Gastroesophageal sphincter (tissue), 4 donors: Measurements from ENCODE around the gene PHACTR1. TPM values are rescaled to one million over a fixed set of nuclear protein-coding genes. Genes with fewer than 3 reads are reported as not detected.

ENCODE experiments used
- ATAC-seq: fragments of 150-250 bp; one replicate; pipeline ENCODE4 v1.9.1; 2016; ENCODE audit warnings: mild to moderate bottlenecking, moderate library complexity
- H3K27ac ChIP-seq, 4 donors: fragments of 200-600 bp; sonication (generic) in 3 of 4; 1 replicate in 3 of 4; 2 replicates in 1 of 4; pipeline ENCODE4 v1.5.1; 2016 to 2019
- H3K27me3 ChIP-seq: fragments of 200-600 bp; sonication (generic); one replicate; pipeline ENCODE4 v1.5.1; 2019
- H3K36me3 ChIP-seq, 2 donors: fragments of 200-600 bp; sonication (generic); one replicate each; pipeline ENCODE4 v1.5.1; 2019; ENCODE audit warnings: control low read depth in 1 of 2
- H3K4me1 ChIP-seq, 3 donors: fragments of 200-600 bp; sonication (generic); 1 replicate in 2 of 3; 2 replicates in 1 of 3; pipeline ENCODE4 v1.5.1; 2016 to 2019; ENCODE audit warnings: control low read depth in 2 of 3
- H3K4me3 ChIP-seq, 2 donors: fragments of 200-600 bp; sonication (generic); one replicate each; pipeline ENCODE4 v1.5.1; 2019; ENCODE audit warnings: mild to moderate bottlenecking in 1 of 2, moderate library complexity in 1 of 2
- H3K9me3 ChIP-seq, 3 donors: fragments of 200-600 bp; sonication (generic); one replicate each; pipeline ENCODE4 v1.5.1; 2017 to 2019; ENCODE audit warnings: control low read depth in 2 of 3
- CTCF ChIP-seq, 4 experiments: fragments of 200-600 bp in 2 of 4; fragments of 450-650 bp in 2 of 4; sonication (generic) in 1 of 4; IDR thresholded peaks; one replicate each; pipeline ENCODE4 v1.5.1; 2017 to 2019; ENCODE audit warnings: antibody characterized with exemption in 4 of 4, mild to moderate bottlenecking in 2 of 4, moderate library complexity in 2 of 4
- EP300 ChIP-seq: sonication (generic); formaldehyde crosslinking; IDR thresholded peaks from one replicate; pipeline ENCODE4 v1.6.1; 2017; ENCODE audit warnings: antibody characterized with exemption, mild to moderate bottlenecking
- POLR2A ChIP-seq, 2 donors: fragments of 450-650 bp; IDR thresholded peaks; one replicate each; pipeline ENCODE4 v1.6.1; 2017; ENCODE audit warnings: antibody characterized with exemption in 2 of 2, mild to moderate bottlenecking in 2 of 2, moderate library complexity in 1 of 2
- POLR2AphosphoS5 ChIP-seq: sonication (generic); formaldehyde crosslinking; IDR thresholded peaks from one replicate; pipeline ENCODE4 v1.6.1; 2017; ENCODE audit warnings: antibody characterized with exemption
- WGBS, 2 donors: methylation state at CpG; one replicate each; pipeline ENCODE4 v1.1.5; 2018; ENCODE audit warnings: low coverage in 1 of 2; 5-methylcytosine and 5-hydroxymethylcytosine counted together
- total RNA-seq, 4 donors: library from RNA; depleted of rRNA; stranded (reverse); fragments of >200 nt; gene quantifications; one replicate each; pipeline ENCODE4 v1.1.0, GENCODE V29; 2016

Gene PHACTR1
- total RNA-seq, 4 donors from 2014 or later = 0.20 to 27.3 (median 2.2) TPM

DNA sequence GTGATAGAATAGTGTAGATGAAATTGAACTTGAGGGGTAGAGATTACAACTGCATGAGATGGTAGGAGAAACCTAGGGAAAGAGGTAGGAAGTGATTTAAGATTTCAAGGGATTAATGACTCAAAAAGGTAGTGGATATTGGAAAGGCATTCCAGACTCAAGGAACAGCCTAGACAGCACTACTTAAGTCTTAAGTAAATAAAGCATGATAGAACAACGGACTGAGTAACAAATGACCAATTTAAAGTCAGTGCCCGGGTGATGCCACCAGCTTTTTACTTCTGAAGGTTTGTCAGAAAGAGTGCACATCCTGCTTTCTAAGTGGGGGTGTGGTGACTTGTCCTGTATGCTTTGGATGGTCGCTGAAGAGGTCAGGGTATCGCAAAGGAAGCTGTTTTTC, 81.8 kb downstream of the PHACTR1 start:
- WGBS, 2 donors = 73% methylated on average over 3 to 4 of the region's 4 CpGs
- Histone ChIP-seq H3K4me1 (no peaks in the 10 kb centered on the region), H3K36me3 (no peaks in the 10 kb centered on the region), H3K4me3 (no peak overlapping the region), H3K9me3 (no peaks in the 10 kb centered on the region), H3K27ac (no peak overlapping the region), H3K27me3 (peaks cover 20% of the 10 kb centered on the region)
- ATAC-seq = no peak
- no peak for TF ChIP-seq CTCF (IDR thresholded peaks at IDR 0.05)

DNA sequence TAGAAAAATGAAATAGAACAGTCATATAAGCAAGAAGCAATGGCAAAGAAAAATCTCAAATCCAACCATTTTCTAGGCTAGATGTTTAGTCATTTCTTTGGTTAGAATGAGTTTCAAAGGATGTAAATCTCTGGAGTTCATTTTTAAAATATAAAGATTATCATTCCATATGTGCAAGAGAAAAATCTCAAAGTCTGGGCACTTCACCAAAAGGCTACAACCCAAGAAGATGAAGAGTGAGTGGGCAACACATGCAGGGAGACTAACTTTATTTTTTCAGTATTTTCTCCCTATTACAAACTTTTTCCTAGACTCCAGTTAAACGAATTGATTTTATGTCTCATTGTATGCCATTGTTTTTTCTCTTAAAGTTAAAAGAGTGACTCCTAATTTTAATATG, 83.6 kb downstream of the PHACTR1 start:
- Histone ChIP-seq H3K27me3 (peaks cover 22% of the 10 kb centered on the region), H3K4me1 (no peaks in the 10 kb centered on the region), H3K27ac (no peak overlapping the region), H3K36me3 (no peaks in the 10 kb centered on the region), H3K9me3 (no peaks in the 10 kb centered on the region), H3K4me3 (no peak overlapping the region)
- no peak for ATAC-seq
- TF ChIP-seq CTCF (IDR thresholded peaks at IDR 0.05) (no peak), EP300 (no peak), POLR2AphosphoS5 (no peak), POLR2A (IDR thresholded peaks at IDR 0.05) (no peak)
- 28 to 43% methylated on average over 1 of the region's 1 CpG for WGBS, 2 donors

DNA sequence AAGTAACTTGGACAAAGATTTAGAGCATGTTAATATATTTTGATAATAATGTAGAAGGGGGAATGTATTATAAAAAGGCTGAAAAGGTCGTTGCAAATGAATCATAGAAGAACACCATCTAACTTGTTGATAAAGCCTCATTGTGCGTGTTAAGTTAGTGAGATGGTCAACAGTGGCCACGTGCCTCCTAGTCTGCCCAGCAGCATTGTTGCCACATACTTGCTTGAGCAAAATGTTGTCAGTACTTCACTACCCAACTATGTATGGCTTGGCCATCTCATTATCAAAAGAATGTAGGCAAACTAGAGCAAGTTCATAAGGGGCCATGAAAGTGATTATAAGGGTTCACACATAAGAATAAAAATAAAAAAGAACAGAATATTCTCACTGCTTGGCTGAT, 84.6 kb downstream of the PHACTR1 start:
- Histone ChIP-seq H3K27me3 (peaks cover 22% of the 10 kb centered on the region), H3K4me3 (no peak overlapping the region), H3K4me1 (no peaks in the 10 kb centered on the region), H3K36me3 (no peaks in the 10 kb centered on the region), H3K9me3 (no peaks in the 10 kb centered on the region), H3K27ac (no peak overlapping the region)
- 62 to 68% methylated on average over 3 of the region's 3 CpGs for WGBS, 2 donors
- ATAC-seq = no peak
- TF ChIP-seq POLR2AphosphoS5 = no peak
- TF ChIP-seq EP300 = no peak
- TF ChIP-seq CTCF (IDR thresholded peaks at IDR 0.05) = no peak
- TF ChIP-seq POLR2A (IDR thresholded peaks at IDR 0.05) = no peak

GRCh38 chr6:12802440-12802839, 85.9 kb downstream of the PHACTR1 start:
- Histone ChIP-seq H3K36me3 (no peaks in the 10 kb centered on the region), H3K27ac (no peak overlapping the region), H3K4me3 (no peak overlapping the region), H3K9me3 (no peaks in the 10 kb centered on the region), H3K27me3 (peaks cover 13% of the 10 kb centered on the region), H3K4me1 (no peaks in the 10 kb centered on the region)
- 80 to 91% methylated on average over 4 of the region's 4 CpGs for WGBS, 2 donors
- no peak for ATAC-seq
- no peak for TF ChIP-seq POLR2A (IDR thresholded peaks at IDR 0.05)

- Histone ChIP-seq H3K27me3 (peaks cover 10% of the 10 kb centered on the region), H3K9me3 (no peaks in the 10 kb centered on the region), H3K4me3 (no peak overlapping the region), H3K4me1 (no peaks in the 10 kb centered on the region), H3K36me3 (no peaks in the 10 kb centered on the region), H3K27ac (no peak overlapping the region)
- WGBS, 2 donors = 40 to 61% methylated on average over 3 of the region's 3 CpGs
- no peak for TF ChIP-seq EP300
- ATAC-seq = no peak
Observed at GRCh38 chr6:12803486-12803885, 86.9 kb downstream of the PHACTR1 start.

GRCh38 chr6:12804952-12805645, 88.5 kb downstream of the PHACTR1 start:
- TF ChIP-seq POLR2AphosphoS5 = no peak
- no peak for TF ChIP-seq EP300
- TF ChIP-seq POLR2A (IDR thresholded peaks at IDR 0.05) = no peak
- TF ChIP-seq CTCF (IDR thresholded peaks at IDR 0.05) = no peak
- Histone ChIP-seq H3K36me3 (no peaks in the 10 kb centered on the region), H3K9me3 (no peaks in the 10 kb centered on the region), H3K27ac (no peak overlapping the region), H3K4me1 (no peaks in the 10 kb centered on the region), H3K27me3 (peaks cover 10% of the 10 kb centered on the region), H3K4me3 (no peak overlapping the region)
- no peak for ATAC-seq
- 43 to 75% methylated on average over 5 to 7 of the region's 7 CpGs for WGBS, 2 donors
